HepG2 (cell line): ENCODE data around the gene ITGAX. TPM values are rescaled to one million over a fixed set of nuclear protein-coding genes. Genes with fewer than 3 reads are reported as not detected.
A peak's percentile ranks its signal among the peaks of the same experiment; 100 is the strongest.

Source experiments
- ATAC-seq: fragments of 200-7000 bp; cut with Tn5 transposase; 3 replicates; pipeline ENCODE4 v1.9.1; 2020; ENCODE audit warnings: mild to moderate bottlenecking, moderate library complexity
- BruUV-seq: library from RNA; stranded (reverse); fragments of 400-500 nt; replicated peaks from 2 replicates; lab custom pipeline; 2021; lab: Mats Ljungman, UMichigan
- CTCF ChIA-PET: fragments of 300-600 bp; formaldehyde crosslinking; extraction: SDS; loops from one replicate; lab custom pipeline; 2021; ENCODE audit warnings: low total read pairs, inconsistent platforms, low intra/inter-chr PET ratio; lab: Yijun Ruan, JAX
- POLR2A ChIA-PET: fragments of 350-600 bp; sonication (Branson Sonifier 250); formaldehyde crosslinking; loops from one replicate; lab custom pipeline; 2020; ENCODE audit warnings: antibody characterized with exemption, inconsistent platforms; lab: Yijun Ruan, JAX
- DNase-seq: peaks from one replicate; pipeline ENCODE4 v3.0.0-alpha.2; 2015; ENCODE audit warnings: low spot score
- FAIRE-seq: peaks from 3 replicates; lab custom pipeline; 2011; peaks lifted over from hg19 to GRCh38; lab: Jason Lieb, UNC
- H2AFZ ChIP-seq: one replicate; pipeline ENCODE4 v1.6.1; 2011; ENCODE audit warnings: low read length, inconsistent platforms
- H3K27ac ChIP-seq: fragments of 300-600 bp; 3 replicates; pipeline ENCODE4 v1.8.0; 2011; ENCODE audit warnings: mixed run types, mild to moderate bottlenecking, mixed read lengths, low read length, inconsistent platforms; ENCODE audit not compliant: insufficient read depth; ENCODE audit errors: extremely low read length
- H3K27me3 ChIP-seq, 2 experiments: fragments of 200-600 bp in 1 of 2; 2 replicates in 1 of 2; 3 replicates in 1 of 2; pipeline versions ENCODE4 v1.6.0 to v1.8.0; 2011; ENCODE audit warnings: low read length in 2 of 2, mild to moderate bottlenecking in 2 of 2, moderate library complexity in 2 of 2, inconsistent platforms in 1 of 2; ENCODE audit not compliant: insufficient read depth in 2 of 2, control insufficient read depth in 1 of 2
- H3K36me3 ChIP-seq, 2 experiments: fragments of 200-600 bp in 1 of 2; replicated peaks in 1 of 2; 2 replicates in 1 of 2; 3 replicates in 1 of 2; pipeline versions ENCODE4 v1.5.1 to v1.8.0; 2011; ENCODE audit warnings: low read length in 2 of 2, inconsistent platforms in 1 of 2; ENCODE audit not compliant: insufficient read depth in 2 of 2, control insufficient read depth in 1 of 2
- H3K4me1 ChIP-seq: 2 replicates; pipeline ENCODE4 v1.5.1; 2012; ENCODE audit warnings: low read length, inconsistent platforms; ENCODE audit not compliant: insufficient read depth
- H3K4me2 ChIP-seq: 2 replicates; pipeline ENCODE4 v1.6.0; 2011; ENCODE audit warnings: low read depth, low read length, inconsistent platforms
- H3K4me3 ChIP-seq, 3 experiments: fragments of 200-600 bp in 1 of 3; sonication (generic), shearing (Covaris generic) in 1 of 3; replicated peaks in 1 of 3; 2 replicates each; pipeline ENCODE4 v1.5.1; 2011 to 2016; ENCODE audit warnings: low read length in 3 of 3, inconsistent platforms in 2 of 3, low read depth in 2 of 3, mild to moderate bottlenecking in 2 of 3, control low read depth in 1 of 3, mixed read lengths in 1 of 3; ENCODE audit not compliant: insufficient read depth in 1 of 3
- H3K79me2 ChIP-seq: one replicate; pipeline ENCODE4 v1.6.1; 2011; ENCODE audit warnings: low read length, inconsistent platforms; ENCODE audit not compliant: insufficient read depth
- H3K9ac ChIP-seq: 2 replicates; pipeline ENCODE4 v1.6.0; 2011; ENCODE audit warnings: mild to moderate bottlenecking, low read depth, low read length, inconsistent platforms; ENCODE audit not compliant: insufficient read depth
- H3K9me3 ChIP-seq: 2 replicates; pipeline ENCODE4 v1.5.1; 2012; ENCODE audit warnings: mild to moderate bottlenecking, low read length
- H4K20me1 ChIP-seq: 2 replicates; pipeline ENCODE4 v1.6.0; 2011; ENCODE audit warnings: inconsistent platforms, mild to moderate bottlenecking, low read length, moderate library complexity; ENCODE audit not compliant: insufficient read depth
- CBX2 ChIP-seq, 2 experiments: fragments of 200-600 bp in 1 of 2; sonication (generic); formaldehyde crosslinking in 1 of 2; IDR thresholded peaks; 2 replicates each; pipeline versions ENCODE4 v1.7.0 to v1.8.1; 2018 to 2022; ENCODE audit warnings: low read depth in 2 of 2, low read length in 1 of 2, mild to moderate bottlenecking in 1 of 2, missing genetic modification reagents in 1 of 2
- EZH2 ChIP-seq: conservative IDR thresholded peaks from 2 replicates; pipeline ENCODE4 v1.6.1; 2012; ENCODE audit warnings: mild to moderate bottlenecking, low read depth, low read length, moderate library complexity
- MNT ChIP-seq: fragments of 450-650 bp; IDR thresholded peaks from 2 replicates; pipeline ENCODE4 v1.6.1; 2016
- NRL ChIP-seq: sonication (generic); formaldehyde crosslinking; IDR thresholded peaks from 2 replicates; pipeline ENCODE4 v1.5.0; 2020; ENCODE audit warnings: missing genetic modification reagents, mild to moderate bottlenecking, moderate library complexity, borderline replicate concordance
- ZBTB43 ChIP-seq: sonication (generic); formaldehyde crosslinking; conservative IDR thresholded peaks from 2 replicates; pipeline ENCODE4 v1.4.0; 2020; ENCODE audit warnings: missing genetic modification reagents
- ZSCAN22 ChIP-seq: sonication (generic); formaldehyde crosslinking; IDR thresholded peaks from 2 replicates; pipeline ENCODE4 v1.4.0; 2020; ENCODE audit warnings: mild to moderate bottlenecking, missing genetic modification reagents
- WGBS: methylation state at CpG from one replicate; pipeline ENCODE4 v1.1.6; 2017; ENCODE audit warnings: low lambda C conversion rate; 5-methylcytosine and 5-hydroxymethylcytosine counted together
- in situ Hi-C: cut with HindIII; loops from 2 replicates; pipeline ENCODE4 v1.10.0; 2017; ENCODE audit warnings: low pct_unique_long_range_greater_than_20kb; ENCODE audit not compliant: extremely low pct_ligation_motif_present
- intact Hi-C: fragments of 100-400 bp; cut with micrococcal nuclease; formaldehyde crosslinking; loops from one replicate; pipeline ENCODE4 v1.10.0; 2022; ENCODE audit not compliant: unreplicated experiment
- polyA plus RNA-seq, 8 experiments: library from polyadenylated mRNA; depleted of rRNA in 3 of 8; stranded (reverse) in 7 of 8; unstranded in 1 of 8; fragments of >200 nt; fragmentation: Illumina TruSeq in 4 of 8; extraction: Trizol in 4 of 8; gene quantifications; 2 replicates each; pipeline versions ENCODE4 v1.2.1 to v1.2.3, GENCODE V29; 2011 to 2016; ENCODE audit warnings: low read depth in 4 of 8, missing spikeins in 1 of 8, mixed read lengths in 1 of 8; ENCODE audit not compliant: insufficient read depth in 1 of 8
- total RNA-seq, 5 experiments: library from RNA; depleted of rRNA; stranded (reverse); fragments of >200 nt; fragmentation: Illumina TruSeq; extraction: Trizol; gene quantifications; 2 replicates each; pipeline ENCODE4 v1.2.3, GENCODE V29; 2016; ENCODE audit warnings: low read depth in 1 of 5

Gene ITGAX
- total and polyA plus RNA-seq, 2 of the 13 experiments (the other 11 are each of a cell fraction or from before 2014, with no cell fraction given) = 0.32 TPM; not detected in 1

GRCh38 chr16:31331807-31332301 lies 23.1 kb upstream of the ITGAX start:
- FAIRE-seq (no peak), ATAC-seq (no peak), DNase-seq (no peak)
- no TSS peak for BruUV-seq
- no peak overlapping the region for H2AFZ ChIP-seq
- CTCF ChIA-PET = no interaction called here
- intact Hi-C loops (no loop called here), in situ Hi-C loops (no loop called here)
- H3K4me3 ChIP-seq = peak overlapping the region in 1 of 3 experiments; percentile 20; a peak in 1 of 6 replicates
- no peaks in the 10 kb centered on the region for H3K9me3 ChIP-seq
- no peaks in the 10 kb centered on the region for H3K36me3 ChIP-seq
- no peak overlapping the region for H3K9ac ChIP-seq
- no peaks in the 10 kb centered on the region for H3K4me1 ChIP-seq
- no peaks in the 10 kb centered on the region for H3K79me2 ChIP-seq
- POLR2A ChIA-PET = no interaction called here
- peaks cover 8 to 66% of the 10 kb centered on the region in 2 experiments for H3K27me3 ChIP-seq
- no peaks in the 10 kb centered on the region for H4K20me1 ChIP-seq
- WGBS = 77% methylated on average over 23 of the region's 23 CpGs
- H3K27ac ChIP-seq = no peak overlapping the region
- TF ChIP-seq ZSCAN22 (CRISPR knock-in tag) (no peak), MNT (peak; percentile 92), ZBTB43 (CRISPR knock-in tag) (peak; percentile 69; the same call in 1 of the 2 replicates), EZH2 (peak; percentile 81), CBX2 (IDR thresholded peaks at IDR 0.05; ENCODE audit: low read depth, low read length) (no peak), CBX2 (CRISPR knock-in tag; IDR thresholded peaks at IDR 0.05; ENCODE audit: low read depth) (no peak), NRL (CRISPR knock-in tag) (0 out of 2 replicates have a peak, but pooled peaks have one; percentile 23)
- no peak overlapping the region for H3K4me2 ChIP-seq
